Measurements from ENCODE around the gene B9D1. TPM values are rescaled to one million over a fixed set of nuclear protein-coding genes. Genes with fewer than 3 reads are reported as not detected.

Gene B9D1, protein sequence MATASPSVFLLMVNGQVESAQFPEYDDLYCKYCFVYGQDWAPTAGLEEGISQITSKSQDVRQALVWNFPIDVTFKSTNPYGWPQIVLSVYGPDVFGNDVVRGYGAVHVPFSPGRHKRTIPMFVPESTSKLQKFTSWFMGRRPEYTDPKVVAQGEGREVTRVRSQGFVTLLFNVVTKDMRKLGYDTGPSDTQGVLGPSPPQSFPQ
- 39.6 to 50.0 TPM (median 49.4 TPM) in 5 replicates for total RNA-seq (2022; extraction: Qiagen RNA extraction)

DNA sequence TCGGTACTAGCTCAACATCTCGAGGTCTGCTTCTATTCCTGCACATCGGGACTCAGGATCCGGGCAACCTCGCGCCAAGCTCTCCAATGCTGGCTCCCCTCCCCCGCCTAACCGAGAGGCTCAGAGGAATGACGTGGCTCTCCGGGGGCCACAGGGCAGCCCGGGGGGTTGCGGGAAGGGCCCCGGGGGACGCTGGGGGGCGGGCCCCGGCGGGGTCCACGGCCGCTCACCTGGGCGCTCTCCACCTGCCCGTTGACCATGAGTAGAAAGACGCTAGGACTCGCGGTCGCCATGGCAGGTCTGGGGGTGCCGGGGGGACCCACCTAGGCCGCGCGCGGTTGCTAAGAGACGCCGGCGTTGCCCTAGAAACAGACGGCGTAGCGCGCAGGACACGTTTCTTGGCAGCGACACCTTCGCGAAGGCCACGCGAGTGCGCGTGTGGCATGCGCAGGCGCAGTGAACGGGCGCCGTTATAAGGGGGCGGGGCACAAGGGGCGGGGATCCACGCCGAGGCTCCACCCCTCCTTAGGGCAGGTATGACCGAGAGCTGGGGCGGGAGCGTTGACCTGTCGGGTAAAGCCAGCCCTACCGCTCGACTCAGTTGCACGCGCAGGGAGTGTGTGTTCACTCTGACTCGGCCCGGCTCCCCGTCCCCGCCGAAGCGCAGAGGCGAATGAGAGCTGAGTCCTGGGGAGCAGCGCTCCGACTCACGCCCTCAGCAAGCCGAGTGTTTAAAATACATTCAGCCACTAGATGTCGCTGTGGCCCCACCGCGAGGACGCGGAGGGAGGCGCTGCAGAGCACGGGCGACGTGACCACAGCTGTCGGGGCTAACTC, at the start of gene B9D1:
Gene B9D1 (minus strand): TSS at position 447 of the 837 bp plus-strand sequence. CDS start 154 bp downstream, at position 293.

DNA sequence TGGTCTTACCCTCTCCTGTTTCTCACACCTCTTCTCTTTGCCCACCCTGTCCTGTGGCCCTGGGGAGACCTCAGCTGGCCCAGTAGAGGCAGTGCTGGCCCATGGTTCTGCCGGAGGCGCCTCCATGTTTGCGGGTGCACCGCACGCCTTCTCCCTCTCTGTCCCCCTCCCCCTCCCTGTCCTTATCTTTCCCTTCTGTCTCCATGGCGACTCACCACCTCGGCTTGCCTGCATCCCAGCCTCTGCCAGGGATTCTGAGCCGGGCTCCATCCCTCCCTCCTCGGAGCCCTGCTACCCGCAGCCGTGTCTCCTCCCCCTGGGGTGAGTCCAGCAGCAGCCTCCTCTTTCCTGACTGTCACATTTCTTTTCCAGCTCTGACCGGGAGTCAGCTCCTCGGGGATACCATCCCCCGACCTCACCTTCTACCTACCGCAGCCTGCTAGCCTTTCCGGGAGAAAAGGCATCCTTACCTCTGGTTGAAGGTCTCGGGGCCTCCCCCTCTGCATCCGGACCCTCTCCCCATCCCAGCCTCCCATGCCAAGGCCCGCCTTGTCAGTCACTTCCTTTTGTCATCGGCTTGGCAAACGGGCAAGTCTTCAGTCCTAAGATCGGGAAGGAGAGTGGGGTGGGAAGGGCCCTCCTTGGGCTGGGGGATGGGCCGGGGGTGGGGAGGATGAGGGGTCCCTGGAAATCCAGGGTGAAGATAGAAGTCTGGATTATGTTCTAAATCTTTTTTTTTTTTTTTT, 48.5 kb upstream of the B9D1 start, which contains the start of gene RNF112:
Gene RNF112 (plus strand): TSS at position 358 of the 746 bp plus-strand sequence. CDS start 177 bp downstream, at position 535.

DNA sequence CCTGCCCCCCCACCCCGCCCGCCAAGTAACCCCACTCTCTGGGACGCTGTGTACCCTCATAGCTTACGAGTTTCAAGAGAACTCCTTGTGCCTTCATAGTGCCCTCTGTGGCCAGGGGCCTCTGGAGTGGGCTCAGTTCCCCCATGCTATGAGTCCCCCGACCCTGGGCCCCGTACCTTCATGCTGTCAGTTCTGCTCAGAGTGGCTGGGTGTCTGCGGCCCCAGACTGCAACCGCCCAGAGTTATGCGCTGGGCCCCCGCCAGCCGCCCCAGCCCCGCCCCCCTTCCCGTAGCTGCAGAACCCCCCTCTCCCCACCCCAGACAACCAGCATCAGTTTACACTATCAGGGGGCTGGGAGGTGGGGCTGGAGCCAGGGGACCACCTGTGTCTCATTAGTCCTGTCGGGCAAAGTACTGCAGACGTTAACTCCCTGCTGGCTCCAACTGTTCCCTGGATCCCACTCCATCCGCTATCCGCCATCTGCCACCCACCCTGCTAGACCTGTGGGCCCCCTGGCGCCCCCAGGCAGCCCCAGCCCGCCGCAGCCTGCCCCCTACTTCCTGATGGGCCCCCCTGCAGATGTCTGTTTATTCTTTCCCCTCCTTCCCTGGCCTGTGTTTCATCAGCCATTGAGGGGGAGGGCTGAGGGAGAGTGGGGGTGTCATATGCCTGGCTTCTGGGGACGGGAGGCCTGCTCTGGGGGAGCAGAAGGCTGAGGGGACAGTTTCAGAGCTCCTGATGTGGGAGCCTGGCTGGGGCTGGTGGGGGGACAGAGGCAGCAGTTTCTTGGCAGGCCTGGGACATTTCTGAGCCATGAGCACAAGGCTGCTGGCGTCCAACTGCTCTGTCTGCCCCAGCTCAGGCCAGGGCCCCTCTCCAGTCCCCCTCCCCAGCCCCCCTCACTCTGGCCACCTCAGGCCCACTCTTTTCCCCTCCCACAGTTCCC, 24.7 kb upstream of the B9D1 start, which contains the start of gene MFAP4:
Gene MFAP4 (minus strand): TSS at position 217 of the 947 bp plus-strand sequence. CDS start 35 bp downstream, at position 182.

DNA sequence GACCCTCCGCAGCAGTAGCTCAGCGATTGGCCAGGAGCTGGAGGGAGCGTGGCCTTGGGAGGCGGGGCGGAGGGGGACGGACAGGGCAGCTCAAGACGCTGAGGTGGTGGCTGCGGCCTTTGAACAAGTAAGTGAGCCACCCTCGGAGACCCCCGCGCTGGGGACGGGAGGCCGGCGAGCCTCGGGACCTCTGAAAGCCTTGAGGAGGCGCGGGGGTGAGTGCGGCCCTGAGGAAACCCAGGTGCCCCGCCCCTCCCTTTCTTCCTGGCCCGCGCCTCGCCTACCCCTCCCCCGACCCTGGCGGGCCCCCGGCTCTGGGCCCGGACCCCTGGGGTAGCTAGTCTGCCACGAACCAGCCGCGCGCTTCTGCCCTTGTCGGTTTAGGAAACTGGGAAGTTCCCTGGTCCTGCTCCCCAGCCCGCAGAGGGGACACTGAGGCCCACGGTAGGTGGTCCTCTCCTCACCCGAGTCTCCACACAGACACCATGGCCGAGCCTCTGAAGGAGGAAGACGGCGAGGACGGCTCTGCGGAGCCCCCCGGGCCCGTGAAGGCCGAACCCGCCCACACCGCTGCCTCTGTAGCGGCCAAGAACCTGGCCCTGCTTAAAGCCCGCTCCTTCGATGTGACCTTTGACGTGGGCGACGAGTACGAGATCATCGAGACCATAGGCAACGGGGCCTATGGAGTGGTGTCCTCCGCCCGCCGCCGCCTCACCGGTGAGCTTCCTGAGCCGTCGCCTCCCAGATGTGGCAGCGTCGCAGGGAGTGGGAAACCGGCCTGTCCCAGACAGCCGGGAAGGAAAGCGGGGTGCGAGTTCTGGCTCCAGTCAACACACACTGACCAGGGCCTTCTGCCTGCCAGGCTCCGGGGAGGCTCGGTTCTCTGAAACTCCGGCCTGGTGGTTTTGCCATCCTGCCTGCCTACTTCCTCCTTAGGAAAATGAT, 16.2 kb upstream of the B9D1 start, which contains the start of gene MAPK7:
Gene MAPK7 (plus strand): TSS at position 83 of the 945 bp plus-strand sequence. CDS start 403 bp downstream, at position 486.

Other genes with a start within 250 kb of the B9D1 start
- gene GRAPL, start 235.1 kb downstream of the B9D1 start, total RNA-seq (2022; extraction: Qiagen RNA extraction): 0.09 to 0.23 TPM (median 0.10 TPM) in 3 of 5 replicates, not detected in the others
- gene EPN2, start 125.4 kb downstream of the B9D1 start, total RNA-seq (2022; extraction: Qiagen RNA extraction): 41.4 to 64.3 TPM (median 51.8 TPM) in 5 replicates
- 19.3 to 27.3 TPM (median 24.9 TPM) in 5 replicates for gene MAPK7, start 15.8 kb upstream of the B9D1 start, total RNA-seq (2022; extraction: Qiagen RNA extraction)
- gene MFAP4, start 24.5 kb upstream of the B9D1 start, total RNA-seq (2022; extraction: Qiagen RNA extraction): 0.05 to 0.06 TPM in 2 of 5 replicates, not detected in the others
- 0.13 to 0.95 TPM (median 0.39 TPM) in 5 replicates for gene RNF112, start 48.5 kb upstream of the B9D1 start, total RNA-seq (2022; extraction: Qiagen RNA extraction)
- 23.1 to 25.2 TPM (median 24.0 TPM) in 5 replicates for gene SLC47A1, start 171.1 kb upstream of the B9D1 start, total RNA-seq (2022; extraction: Qiagen RNA extraction)

All from A549 treated with CORT108297 at 1 μM for 4 hours (cell line).